ENCODE data around the gene NCBP3.

DNA sequence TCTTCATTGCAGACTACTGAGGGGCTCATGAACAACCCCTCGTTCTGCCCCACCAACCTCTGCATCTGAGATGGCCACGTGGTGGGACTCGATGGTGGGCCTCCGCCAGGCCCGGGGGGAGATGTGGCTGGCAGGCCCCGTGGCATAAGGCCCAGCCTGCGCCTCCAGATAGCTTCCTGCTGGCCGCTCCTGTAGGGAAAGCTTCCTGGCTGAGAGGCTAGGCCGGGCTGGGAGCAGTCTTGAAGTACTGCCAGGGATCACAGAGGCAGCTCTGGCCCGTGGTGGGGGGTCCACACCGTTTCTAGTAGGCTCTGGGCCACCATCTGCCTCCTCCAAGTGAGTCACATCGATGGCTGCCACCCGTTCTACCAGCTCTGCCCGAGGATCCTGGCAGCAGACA lies 39.2 kb upstream of the NCBP3 start:
- TF ChIP-seq, protein P1, sequence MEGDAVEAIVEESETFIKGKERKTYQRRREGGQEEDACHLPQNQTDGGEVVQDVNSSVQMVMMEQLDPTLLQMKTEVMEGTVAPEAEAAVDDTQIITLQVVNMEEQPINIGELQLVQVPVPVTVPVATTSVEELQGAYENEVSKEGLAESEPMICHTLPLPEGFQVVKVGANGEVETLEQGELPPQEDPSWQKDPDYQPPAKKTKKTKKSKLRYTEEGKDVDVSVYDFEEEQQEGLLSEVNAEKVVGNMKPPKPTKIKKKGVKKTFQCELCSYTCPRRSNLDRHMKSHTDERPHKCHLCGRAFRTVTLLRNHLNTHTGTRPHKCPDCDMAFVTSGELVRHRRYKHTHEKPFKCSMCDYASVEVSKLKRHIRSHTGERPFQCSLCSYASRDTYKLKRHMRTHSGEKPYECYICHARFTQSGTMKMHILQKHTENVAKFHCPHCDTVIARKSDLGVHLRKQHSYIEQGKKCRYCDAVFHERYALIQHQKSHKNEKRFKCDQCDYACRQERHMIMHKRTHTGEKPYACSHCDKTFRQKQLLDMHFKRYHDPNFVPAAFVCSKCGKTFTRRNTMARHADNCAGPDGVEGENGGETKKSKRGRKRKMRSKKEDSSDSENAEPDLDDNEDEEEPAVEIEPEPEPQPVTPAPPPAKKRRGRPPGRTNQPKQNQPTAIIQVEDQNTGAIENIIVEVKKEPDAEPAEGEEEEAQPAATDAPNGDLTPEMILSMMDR (IDR thresholded peaks at IDR 0.05): no peak
- TF ChIP-seq ZFX (IDR thresholded peaks at IDR 0.05; ENCODE audit: borderline replicate concordance): no peak

Data from 22Rv1 (cell line).